NCI-H2107 treated with DMSO at 0.1 percent for 48 hours (cell line): ENCODE results near the gene GPR108.

Source experiments
- DNase-seq: peaks from one replicate; lab custom pipeline; 2025; ENCODE audit not compliant: unreplicated experiment; lab: John Stamatoyannopoulos, UW

Gene GPR108

GRCh38 chr19:6708346-6708745, 29.0 kb downstream of the GPR108 start:
- no peak for DNase-seq

- no peak for DNase-seq
These were observed 29.7 kb downstream of the GPR108 start for GRCh38 chr19:6707658-6708018.

- no peak for DNase-seq
These were observed 30.2 kb downstream of the GPR108 start for GRCh38 chr19:6707011-6707657.

GRCh38 chr19:6706633-6706958, 30.8 kb downstream of the GPR108 start:
- DNase-seq: no peak

- DNase-seq: no peak
These were observed 31.3 kb downstream of the GPR108 start for GRCh38 chr19:6705931-6706632.

- no peak for DNase-seq
These were observed 36.6 kb downstream of the GPR108 start for GRCh38 chr19:6700586-6701316.

- DNase-seq: no peak
These were observed 37.4 kb downstream of the GPR108 start for GRCh38 chr19:6699935-6700334.

- no peak for DNase-seq
These were observed 40.1 kb downstream of the GPR108 start for GRCh38 chr19:6697291-6697690.

GRCh38 chr19:6696239-6696820, 41.0 kb downstream of the GPR108 start:
- no peak for DNase-seq

GRCh38 chr19:6694147-6694815, 43.1 kb downstream of the GPR108 start:
- no peak for DNase-seq

GRCh38 chr19:6693681-6694080, 43.7 kb downstream of the GPR108 start:
- DNase-seq: no peak

- DNase-seq: no peak
These were observed 44.3 kb downstream of the GPR108 start for GRCh38 chr19:6693056-6693471.

- DNase-seq: no peak
These were observed 45.4 kb downstream of the GPR108 start for GRCh38 chr19:6692027-6692426.

GRCh38 chr19:6691342-6691741, 46.0 kb downstream of the GPR108 start:
- DNase-seq: no peak

GRCh38 chr19:6690160-6690885, 47.1 kb downstream of the GPR108 start:
- DNase-seq: no peak

GRCh38 chr19:6687114-6687513, 50.3 kb downstream of the GPR108 start:
- DNase-seq: no peak

GRCh38 chr19:6686628-6686975, 50.8 kb downstream of the GPR108 start:
- DNase-seq: no peak

- no peak for DNase-seq
These were observed 51.3 kb downstream of the GPR108 start for GRCh38 chr19:6685962-6686627.

GRCh38 chr19:6685482-6685881, 51.9 kb downstream of the GPR108 start:
- no peak for DNase-seq

- DNase-seq: no peak
These were observed 53.4 kb downstream of the GPR108 start for GRCh38 chr19:6683971-6684370.
